GM13977 (cell line): ENCODE measurements around the gene EPHA6.

ENCODE experiments used
- DNase-seq: peaks from one replicate; pipeline ENCODE4 v3.0.0; 2012; ENCODE audit warnings: low spot score
- in situ Hi-C: fragments of 300-500 bp; cut with MboI; formaldehyde crosslinking; loops from one replicate; pipeline ENCODE4 v1.12.0; 2022; ENCODE audit warnings: low sequenced_read_pairs, low pct_unique_long_range_greater_than_20kb, mixed read lengths, inconsistent platforms; ENCODE audit not compliant: unreplicated experiment
- TF ChIP-seq, protein P1 (sequence below): IDR thresholded peaks from 2 replicates; pipeline ENCODE4 v1.5.1; 2012; ENCODE audit warnings: mild to moderate bottlenecking, control low read depth; ENCODE audit not compliant: insufficient read depth; ENCODE audit errors: extremely low read depth, missing control alignments

Gene EPHA6

DNA sequence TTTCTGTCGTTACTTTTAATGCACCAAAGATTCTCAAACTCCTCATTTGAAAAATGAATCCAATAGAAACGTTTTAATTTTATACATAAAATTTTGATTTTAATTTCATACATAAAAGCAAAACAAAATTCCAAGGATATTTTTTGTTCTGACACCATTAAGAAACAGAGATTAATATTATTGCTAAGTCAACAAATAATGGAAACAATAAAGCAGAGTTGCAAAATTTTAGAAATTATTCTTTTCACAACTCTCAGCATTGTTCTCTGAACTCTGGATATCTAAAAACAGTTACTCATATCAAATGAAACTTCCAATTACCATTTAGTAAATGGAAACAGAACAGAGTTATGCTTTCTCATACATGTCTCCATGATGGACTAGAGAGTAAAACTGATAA, 260.2 kb downstream of the EPHA6 start:
- DNase-seq, result no peak
- in situ Hi-C loops, result no loop called here
- TF ChIP-seq, protein P1, sequence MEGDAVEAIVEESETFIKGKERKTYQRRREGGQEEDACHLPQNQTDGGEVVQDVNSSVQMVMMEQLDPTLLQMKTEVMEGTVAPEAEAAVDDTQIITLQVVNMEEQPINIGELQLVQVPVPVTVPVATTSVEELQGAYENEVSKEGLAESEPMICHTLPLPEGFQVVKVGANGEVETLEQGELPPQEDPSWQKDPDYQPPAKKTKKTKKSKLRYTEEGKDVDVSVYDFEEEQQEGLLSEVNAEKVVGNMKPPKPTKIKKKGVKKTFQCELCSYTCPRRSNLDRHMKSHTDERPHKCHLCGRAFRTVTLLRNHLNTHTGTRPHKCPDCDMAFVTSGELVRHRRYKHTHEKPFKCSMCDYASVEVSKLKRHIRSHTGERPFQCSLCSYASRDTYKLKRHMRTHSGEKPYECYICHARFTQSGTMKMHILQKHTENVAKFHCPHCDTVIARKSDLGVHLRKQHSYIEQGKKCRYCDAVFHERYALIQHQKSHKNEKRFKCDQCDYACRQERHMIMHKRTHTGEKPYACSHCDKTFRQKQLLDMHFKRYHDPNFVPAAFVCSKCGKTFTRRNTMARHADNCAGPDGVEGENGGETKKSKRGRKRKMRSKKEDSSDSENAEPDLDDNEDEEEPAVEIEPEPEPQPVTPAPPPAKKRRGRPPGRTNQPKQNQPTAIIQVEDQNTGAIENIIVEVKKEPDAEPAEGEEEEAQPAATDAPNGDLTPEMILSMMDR, result no peak

DNA sequence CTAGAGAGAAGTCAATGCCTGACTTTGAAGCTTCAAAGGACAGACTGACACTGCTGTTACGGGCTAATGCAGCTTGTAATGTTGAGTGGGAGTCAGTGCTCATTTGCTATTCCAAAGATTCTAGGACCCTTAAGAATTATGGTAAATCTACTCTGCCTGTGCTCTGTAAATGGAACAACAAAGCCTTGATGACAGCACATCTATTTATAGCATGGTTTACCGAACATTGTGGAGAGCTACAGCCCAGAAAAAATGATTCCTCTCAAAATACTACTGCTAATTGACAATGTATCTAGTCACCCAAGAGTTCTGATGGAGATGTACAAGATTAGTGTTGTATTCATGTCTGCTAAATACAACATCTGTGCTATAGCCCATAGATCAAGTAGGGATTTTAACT, 262.3 kb downstream of the EPHA6 start:
- in situ Hi-C loops, result no loop called here
- TF ChIP-seq, protein P1, result no peak
- DNase-seq, result no peak

DNA sequence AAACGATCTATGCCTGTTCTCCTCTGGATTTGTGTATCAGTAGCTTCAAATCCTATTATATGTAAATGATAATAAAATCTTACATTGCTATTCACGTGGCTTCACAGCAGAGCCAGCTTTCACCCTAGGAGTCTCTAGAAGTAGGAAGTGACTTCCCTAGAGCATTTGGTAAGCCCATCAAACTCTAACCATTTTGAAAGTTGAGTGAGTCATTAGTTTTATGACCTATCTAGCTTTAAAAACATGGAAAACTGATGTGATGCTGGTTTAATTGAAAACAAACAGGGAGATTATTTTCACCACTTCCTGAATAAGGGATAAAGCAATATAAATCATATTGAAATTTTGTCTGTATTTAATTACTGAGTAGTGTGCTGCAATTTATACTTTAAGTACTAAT, 275.2 kb downstream of the EPHA6 start:
- DNase-seq, result no peak
- TF ChIP-seq, protein P1, result no peak
- in situ Hi-C loops, result no loop called here

DNA sequence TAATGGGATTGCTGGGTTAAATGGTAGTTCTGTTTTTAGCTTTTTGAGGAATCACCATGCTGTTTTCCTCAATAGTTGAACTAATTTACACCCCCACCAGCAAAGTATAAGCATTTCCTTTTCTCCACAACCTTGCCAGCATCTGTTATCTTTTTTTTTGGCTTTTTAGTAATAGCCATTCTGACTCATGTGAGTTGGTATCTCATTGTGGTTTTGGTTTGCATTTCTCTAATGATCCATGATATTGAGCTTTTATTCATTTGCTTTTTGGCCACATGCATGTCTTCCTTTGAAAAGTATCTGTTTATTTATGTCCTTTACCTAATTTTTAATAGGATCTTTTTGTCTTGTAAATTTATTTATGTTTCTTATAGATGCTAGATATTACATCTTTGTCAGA, 288.2 kb downstream of the EPHA6 start:
- in situ Hi-C loops, result no loop called here
- no peak for DNase-seq
- TF ChIP-seq, protein P1, result no peak

DNA sequence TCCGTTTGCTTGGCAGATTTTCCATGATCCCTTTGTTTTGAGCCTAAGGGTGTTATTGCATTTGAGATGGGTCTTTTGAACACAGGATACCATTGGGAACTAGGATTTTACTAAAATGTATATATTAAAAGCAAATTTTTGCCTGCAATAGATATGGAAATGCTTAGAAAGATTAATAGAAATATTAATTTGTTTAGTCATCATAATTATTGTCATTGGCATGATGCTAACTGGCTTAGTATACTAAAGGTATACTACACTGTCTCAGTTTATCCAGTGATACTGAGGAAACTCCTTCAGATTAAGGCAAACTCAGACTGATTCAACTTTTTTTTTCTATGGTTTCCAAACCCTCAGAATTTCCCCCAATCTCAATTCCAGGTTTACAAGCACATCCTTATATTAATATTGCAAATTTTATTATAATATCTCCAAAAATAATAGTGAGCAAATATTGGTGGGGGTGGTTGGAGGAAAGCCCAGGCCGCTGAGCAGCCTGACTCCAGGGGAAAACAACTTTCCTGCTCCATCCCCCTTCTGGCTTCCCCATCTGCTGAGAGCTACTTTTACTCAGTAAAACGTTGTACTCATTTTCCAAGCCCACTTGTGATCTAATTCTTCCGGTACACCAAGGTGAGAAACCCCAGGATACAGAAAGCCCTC, 291.7 kb downstream of the EPHA6 start:
- no peak for DNase-seq
- TF ChIP-seq, protein P1, result no peak
- in situ Hi-C loops, result no loop called here

DNA sequence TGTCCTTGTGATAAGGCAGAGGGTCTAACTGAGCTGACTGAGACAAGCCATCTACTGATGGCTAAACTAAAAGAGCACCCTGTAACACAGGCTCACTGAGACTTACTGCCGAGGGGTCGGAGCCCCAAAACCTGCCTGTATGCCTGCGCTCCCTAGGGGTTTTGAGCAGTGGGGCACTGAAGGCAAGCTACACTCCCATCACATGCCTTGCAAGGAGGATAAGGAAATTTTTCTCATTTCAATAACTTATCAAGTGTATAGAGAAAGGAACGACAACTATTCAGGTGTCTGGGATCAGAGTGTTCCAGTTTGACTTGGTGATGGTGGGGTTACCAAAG, 292.2 kb downstream of the EPHA6 start:
- no peak for DNase-seq
- TF ChIP-seq, protein P1, result no peak
- in situ Hi-C loops, result no loop called here

DNA sequence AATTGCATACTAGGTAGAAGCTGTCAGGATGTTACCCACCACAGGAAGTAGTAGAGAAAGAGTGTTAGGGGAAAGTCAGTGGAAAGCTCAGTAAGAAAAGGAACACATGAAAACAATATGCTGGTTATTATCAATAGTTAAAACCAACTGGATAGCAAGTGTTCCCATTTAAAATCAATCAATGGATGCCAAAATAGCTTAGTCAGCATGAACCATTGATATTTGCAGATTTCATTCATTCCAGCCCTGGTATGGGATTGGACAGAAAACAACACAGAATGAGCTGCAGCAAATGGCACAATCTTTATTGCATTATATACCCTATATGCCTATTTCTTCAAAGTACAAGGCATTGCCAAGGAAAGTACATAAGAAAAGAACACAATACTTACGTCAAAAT, 293.7 kb downstream of the EPHA6 start:
- DNase-seq, result no peak
- TF ChIP-seq, protein P1, result no peak
- in situ Hi-C loops, result no loop called here
